GM12878 (cell line): ENCODE data around the gene UBE3B. TPM values are rescaled to one million over a fixed set of nuclear protein-coding genes. Genes with fewer than 3 reads are reported as not detected.

Experiments
- ATAC-seq: fragments of 200-7000 bp; cut with Tn5 transposase; 3 replicates; pipeline ENCODE4 v1.9.1; 2020; ENCODE audit warnings: mild to moderate bottlenecking, moderate library complexity
- BruUV-seq: library from RNA; stranded (reverse); fragments of 400-500 nt; replicated peaks from 2 replicates; lab custom pipeline; 2021; lab: Mats Ljungman, UMichigan
- CTCF ChIA-PET: fragments of 300-600 bp; sonication (Branson Sonifier 250); formaldehyde crosslinking; extraction: SDS; loops from one replicate; lab custom pipeline; 2021; ENCODE audit warnings: inconsistent platforms; lab: Yijun Ruan, JAX
- POLR2A ChIA-PET: fragments of 350-600 bp; formaldehyde crosslinking; extraction: SDS; loops from one replicate; lab custom pipeline; 2021; ENCODE audit warnings: inconsistent platforms; lab: Charles Lee
- RAD21 ChIA-PET: fragments of 300-600 bp; sonication (Branson Sonifier 250); formaldehyde crosslinking; loops from one replicate; lab custom pipeline; 2023; ENCODE audit warnings: antibody characterized with exemption; ENCODE audit not compliant: unreplicated experiment; lab: Charles Lee
- SMC1A ChIA-PET: fragments of 300-600 bp; sonication (Branson Sonifier 250); formaldehyde crosslinking; loops from one replicate; lab custom pipeline; 2023; ENCODE audit not compliant: unreplicated experiment, uncharacterized antibody; lab: Charles Lee
- DNase-seq: peaks from one replicate; pipeline ENCODE4 v3.0.0-alpha.2; 2011; ENCODE audit warnings: low read depth, low spot score
- FAIRE-seq: peaks from 3 replicates; lab custom pipeline; 2011; peaks lifted over from hg19 to GRCh38; lab: Jason Lieb, UNC
- H2AFZ ChIP-seq: 2 replicates; pipeline ENCODE4 v1.6.0; 2011; ENCODE audit warnings: low read depth, low read length, control low read depth; ENCODE audit not compliant: control insufficient read depth
- H3K27ac ChIP-seq: 2 replicates; pipeline ENCODE4 v1.5.1; 2011; ENCODE audit warnings: control low read depth; ENCODE audit not compliant: control insufficient read depth, insufficient read depth
- H3K27me3 ChIP-seq, 2 experiments: replicated peaks in 1 of 2; 2 replicates each; pipeline versions ENCODE4 v1.6.0 to v1.6.1; 2011; ENCODE audit warnings: low read length in 1 of 2; ENCODE audit not compliant: control insufficient read depth in 2 of 2, insufficient read depth in 2 of 2
- H3K36me3 ChIP-seq, 2 experiments: 2 replicates each; pipeline ENCODE4 v1.5.1; 2011; ENCODE audit warnings: low read length in 1 of 2; ENCODE audit not compliant: control insufficient read depth in 2 of 2, insufficient read depth in 2 of 2
- H3K4me1 ChIP-seq: 2 replicates; pipeline ENCODE4 v1.6.1; 2011; ENCODE audit warnings: mild to moderate bottlenecking, low read length, moderate library complexity, mixed read lengths; ENCODE audit not compliant: control insufficient read depth, insufficient read depth
- H3K4me2 ChIP-seq: 2 replicates; pipeline ENCODE4 v1.6.0; 2011; ENCODE audit warnings: control low read depth; ENCODE audit not compliant: control insufficient read depth, insufficient read depth
- H3K4me3 ChIP-seq: fragments of 200-600 bp; sonication (generic); 2 replicates; pipeline ENCODE4 v1.5.1; 2016
- H3K79me2 ChIP-seq: 2 replicates; pipeline ENCODE4 v1.6.0; 2011; ENCODE audit warnings: low read length; ENCODE audit not compliant: control insufficient read depth, insufficient read depth
- H3K9ac ChIP-seq: 2 replicates; pipeline ENCODE4 v1.8.0; 2011; ENCODE audit warnings: low read length, control low read depth, mixed read lengths; ENCODE audit not compliant: control insufficient read depth, insufficient read depth
- H3K9me3 ChIP-seq: replicated peaks from 3 replicates; pipeline ENCODE4 v1.5.1; 2011; ENCODE audit warnings: mild to moderate bottlenecking, low read length; ENCODE audit not compliant: control insufficient read depth, insufficient read depth
- H4K20me1 ChIP-seq: 2 replicates; pipeline ENCODE4 v1.6.0; 2011; ENCODE audit not compliant: control insufficient read depth, insufficient read depth
- ATF3 ChIP-seq: IDR thresholded peaks from 2 replicates; pipeline ENCODE4 v1.6.1; 2011; ENCODE audit warnings: low read depth, mild to moderate bottlenecking, low read length, moderate library complexity, borderline replicate concordance; ENCODE audit errors: extremely low read depth
- BRCA1 ChIP-seq: IDR thresholded peaks from 2 replicates; pipeline ENCODE4 v1.6.1; 2011; ENCODE audit warnings: low read depth, low read length, improper control_type of control experiment
- E2F8 ChIP-seq: fragments of 450-650 bp; IDR thresholded peaks from 2 replicates; pipeline ENCODE4 v1.6.1; 2018; ENCODE audit warnings: mild to moderate bottlenecking, low read depth, moderate library complexity; ENCODE audit not compliant: partially characterized antibody
- ESRRA ChIP-seq: IDR thresholded peaks from 2 replicates; pipeline ENCODE4 v1.6.1; 2012; ENCODE audit warnings: mild to moderate bottlenecking, low read length, improper control_type of control experiment
- FOXM1 ChIP-seq: IDR thresholded peaks from 2 replicates; pipeline ENCODE4 v1.6.1; 2012; ENCODE audit warnings: low read depth, mild to moderate bottlenecking, inconsistent platforms, low read length, moderate library complexity
- GATAD2B ChIP-seq: fragments of 450-650 bp; conservative IDR thresholded peaks from 2 replicates; pipeline ENCODE4 v1.6.1; 2017; ENCODE audit warnings: low read depth, mild to moderate bottlenecking, moderate library complexity
- HDAC2 ChIP-seq: fragments of 200-600 bp; sonication (generic); IDR thresholded peaks from 2 replicates; pipeline ENCODE4 v1.6.1; 2017
- HDGF ChIP-seq: fragments of 450-650 bp; IDR thresholded peaks from 2 replicates; pipeline ENCODE4 v1.6.1; 2016; ENCODE audit warnings: antibody characterized with exemption
- KLF5 ChIP-seq: fragments of 450-650 bp; IDR thresholded peaks from 2 replicates; pipeline ENCODE4 v1.6.1; 2014; ENCODE audit warnings: mild to moderate bottlenecking; ENCODE audit not compliant: partially characterized antibody
- SMAD1 ChIP-seq: fragments of 450-650 bp; IDR thresholded peaks from 2 replicates; pipeline ENCODE4 v1.6.1; 2018; ENCODE audit warnings: mild to moderate bottlenecking, low read depth; ENCODE audit not compliant: partially characterized antibody
- STAT1 ChIP-seq: fragments of 450-650 bp; conservative IDR thresholded peaks from 2 replicates; pipeline ENCODE4 v1.6.1; 2014; ENCODE audit warnings: antibody characterized with exemption, mild to moderate bottlenecking
- TAF1 ChIP-seq: IDR thresholded peaks from 2 replicates; pipeline ENCODE4 v1.6.1; 2011; ENCODE audit warnings: mild to moderate bottlenecking, low read depth, low read length, borderline replicate concordance
- TBL1XR1 ChIP-seq: IDR thresholded peaks from 2 replicates; pipeline ENCODE4 v1.6.1; 2012; ENCODE audit warnings: low read depth, low read length, improper control_type of control experiment
- YY1 ChIP-seq: IDR thresholded peaks from 2 replicates; pipeline ENCODE4 v1.6.1; 2011; ENCODE audit warnings: low read depth, mild to moderate bottlenecking, low read length
- ZBTB33 ChIP-seq: fragments of 450-650 bp; IDR thresholded peaks from 2 replicates; pipeline ENCODE4 v1.6.1; 2017; ENCODE audit warnings: mild to moderate bottlenecking
- ZNF274 ChIP-seq: IDR thresholded peaks from one replicate; pipeline ENCODE4 v1.8.0; 2011; ENCODE audit not compliant: insufficient read length, insufficient read depth
- WGBS: methylation state at CpG from one replicate; pipeline ENCODE4 v1.1.6; 2016; ENCODE audit warnings: low lambda C conversion rate; ENCODE audit not compliant: insufficient replicate concordance, insufficient coverage; ENCODE audit errors: missing lambda C conversion rate; 5-methylcytosine and 5-hydroxymethylcytosine counted together
- in situ Hi-C: fragments of 300-500 bp; cut with MboI; formaldehyde crosslinking; loops from 9 replicates; pipeline ENCODE4 v1.14.3; 2018; ENCODE audit warnings: mixed read lengths
- intact Hi-C: fragments of 100-400 bp; cut with micrococcal nuclease; formaldehyde crosslinking; loops from one replicate; pipeline ENCODE4 v1.14.2; 2022; ENCODE audit not compliant: unreplicated experiment
- polyA plus RNA-seq, 11 experiments: library from polyadenylated mRNA; depleted of rRNA in 4 of 11; unstranded in 6 of 11; stranded (reverse) in 5 of 11; fragments of >200 nt; fragmentation: Nextera tagmentation in 4 of 11; fragmentation: Illumina TruSeq in 1 of 11; extraction: Ambion mirVana in 4 of 11; extraction: Trizol in 1 of 11; gene quantifications; 1 replicate in 1 of 11; 2 replicates in 10 of 11; pipeline versions ENCODE4 v1.2.1 to v1.2.3, GENCODE V29; 2011 to 2016; ENCODE audit warnings: inconsistent platforms in 2 of 11, missing spikeins in 2 of 11, low read depth in 1 of 11
- total RNA-seq, 4 experiments: library from RNA; depleted of rRNA in 3 of 4; stranded (reverse); fragments of >200 nt in 3 of 4; fragmentation: Illumina TruSeq in 1 of 4; extraction: Trizol in 1 of 4; gene quantifications; 2 replicates each; pipeline versions ENCODE4 v1.2.1 to v1.2.3, GENCODE V29; 2013 to 2021

The UBE3B gene
- total and polyA plus RNA-seq, 10 of the 15 experiments (the other 5 are each of a cell fraction or from before 2014, with no cell fraction given) = 7.4 to 25.3 (median 17.1) TPM

- TF ChIP-seq ZBTB33 = no peak
- no peak for TF ChIP-seq KLF5
- no peak for TF ChIP-seq HDGF
- no peak for TF ChIP-seq E2F8
- no peak for TF ChIP-seq TBL1XR1
These were observed 60.9 kb downstream of the UBE3B start (continued) for GRCh38 chr12:109538191-109538863.

- DNase-seq (no peak), ATAC-seq (no peak), FAIRE-seq (no peak)
- Histone ChIP-seq H3K79me2 (no peaks in the 10 kb centered on the region), H3K27ac (no peak overlapping the region), H3K4me3 (no peak overlapping the region), H3K9ac (no peak overlapping the region), H3K4me2 (no peak overlapping the region), H3K4me1 (no peaks in the 10 kb centered on the region), H3K36me3 (no peaks in the 10 kb centered on the region), H2AFZ (no peak overlapping the region), H3K27me3 (no peaks in the 10 kb centered on the region), H4K20me1 (no peaks in the 10 kb centered on the region), H3K9me3 (no peaks in the 10 kb centered on the region)
- intact Hi-C loops = no loop called here
- no TSS peak for BruUV-seq
- RAD21 ChIA-PET = no interaction called here
- CTCF ChIA-PET = no interaction called here
- 50% methylated on average over 9 of the region's 9 CpGs for WGBS
- SMC1A ChIA-PET = no interaction called here
- POLR2A ChIA-PET = no interaction called here
- in situ Hi-C loops = no loop called here
- TF ChIP-seq TAF1 (no peak), E2F8 (no peak), BRCA1 (no peak), STAT1 (no peak), FOXM1 (no peak), GATAD2B (no peak), ZNF274 (no peak), YY1 (no peak), ATF3 (no peak), SMAD1 (no peak), ESRRA (no peak), HDAC2 (no peak)
These were observed 62.1 kb downstream of the UBE3B start for GRCh38 chr12:109539508-109539907.
